Vagina (tissue), 2 donors: Measurements from ENCODE around the gene VCAM1. TPM values are rescaled to one million over a fixed set of nuclear protein-coding genes. Genes with fewer than 3 reads are reported as not detected.
A peak's percentile ranks its signal among the peaks of the same experiment; 100 is the strongest.

Source experiments
- DNase-seq, 2 donors: peaks; one replicate each; pipeline ENCODE4 v3.0.0-alpha.2; 2017; ENCODE audit errors: extremely low spot score in 2 of 2
- H3K27ac ChIP-seq: fragments of 200-600 bp; sonication (generic); one replicate; pipeline ENCODE4 v1.5.1; 2019
- H3K27me3 ChIP-seq: fragments of 200-600 bp; sonication (generic); one replicate; pipeline ENCODE4 v1.5.1; 2019
- H3K36me3 ChIP-seq, 2 donors: fragments of 200-600 bp; sonication (generic); one replicate each; pipeline ENCODE4 v1.5.1; 2017 to 2019
- H3K4me1 ChIP-seq: fragments of 200-600 bp; sonication (generic); one replicate; pipeline ENCODE4 v1.5.1; 2019
- H3K4me3 ChIP-seq, 2 donors: fragments of 200-600 bp; sonication (generic); 1 replicate in 1 of 2; 2 replicates in 1 of 2; pipeline ENCODE4 v1.5.1; 2016 to 2019
- H3K9me3 ChIP-seq: fragments of 200-600 bp; sonication (generic); one replicate; pipeline ENCODE4 v1.5.1; 2019
- CTCF ChIP-seq, 3 experiments: fragments of 450-650 bp in 2 of 3; fragments of 200-600 bp in 1 of 3; sonication (generic) in 1 of 3; IDR thresholded peaks; one replicate each; pipeline ENCODE4 v1.5.1; 2017 to 2019; ENCODE audit warnings: antibody characterized with exemption in 3 of 3, mild to moderate bottlenecking in 2 of 3, moderate library complexity in 2 of 3
- POLR2A ChIP-seq, 2 donors: fragments of 450-650 bp; IDR thresholded peaks; one replicate each; pipeline ENCODE4 v1.6.1; 2017; ENCODE audit warnings: antibody characterized with exemption in 2 of 2, mild to moderate bottlenecking in 2 of 2, moderate library complexity in 2 of 2
- POLR2AphosphoS5 ChIP-seq, 2 donors: sonication (generic); formaldehyde crosslinking; IDR thresholded peaks; one replicate each; pipeline ENCODE4 v1.9.0; 2017; ENCODE audit warnings: antibody characterized with exemption in 2 of 2, mild to moderate bottlenecking in 2 of 2, low read depth in 1 of 2; ENCODE audit not compliant: insufficient read depth in 1 of 2
- intact Hi-C: fragments of 100-400 bp; cut with DNase I; formaldehyde crosslinking; loops from one replicate; pipeline ENCODE4 v1.15.1; 2023
- total RNA-seq: library from RNA; depleted of rRNA; stranded (reverse); fragments of >200 nt; gene quantifications from one replicate; pipeline ENCODE4 v1.2.3, GENCODE V29; 2016

VCAM1 gene
- total RNA-seq, 1 donor from 2014 or later = 5.6 TPM

GRCh38 chr1:100721526-100722207, 2.1 kb downstream of the VCAM1 start:
- intact Hi-C loops = no loop called here
- Histone ChIP-seq H3K4me3 (peak overlapping the region; percentile 23 to 29), H3K27me3 (no peaks in the 10 kb centered on the region), H3K36me3 (no peaks in the 10 kb centered on the region), H3K27ac (no peak overlapping the region), H3K4me1 (peaks cover 17% of the 10 kb centered on the region), H3K9me3 (no peaks in the 10 kb centered on the region)
- TF ChIP-seq POLR2AphosphoS5 (IDR thresholded peaks at IDR 0.05; ENCODE audit: insufficient read depth in 1 of 2, low read depth in 1 of 2) = peak in 1 of 2 donors; percentile 5
- no peak for TF ChIP-seq POLR2A (IDR thresholded peaks at IDR 0.05)
- no peak for DNase-seq

- H3K9me3 ChIP-seq = no peaks in the 10 kb centered on the region
- peak overlapping the region in 1 of 2 donors; percentile 29 for H3K4me3 ChIP-seq
- no peaks in the 10 kb centered on the region for H3K36me3 ChIP-seq
- H3K27ac ChIP-seq = no peak overlapping the region
- peaks cover 17% of the 10 kb centered on the region for H3K4me1 ChIP-seq
- intact Hi-C loops = no loop called here
- no peak for DNase-seq
- TF ChIP-seq POLR2A (IDR thresholded peaks at IDR 0.05) (no peak), POLR2AphosphoS5 (IDR thresholded peaks at IDR 0.05; ENCODE audit: insufficient read depth in 1 of 2, low read depth in 1 of 2) (no peak), CTCF (IDR thresholded peaks at IDR 0.05) (no peak)
- H3K27me3 ChIP-seq = no peaks in the 10 kb centered on the region
Observed at GRCh38 chr1:100722221-100722620, 2.7 kb downstream of the VCAM1 start.

- H3K4me3 ChIP-seq = no peak overlapping the region
- no peak for DNase-seq
- intact Hi-C loops = no loop called here
- H3K27ac ChIP-seq = no peak overlapping the region
- H3K27me3 ChIP-seq = no peaks in the 10 kb centered on the region
- H3K4me1 ChIP-seq = peaks cover 17% of the 10 kb centered on the region
- no peak for TF ChIP-seq POLR2AphosphoS5 (IDR thresholded peaks at IDR 0.05; ENCODE audit: insufficient read depth in 1 of 2, low read depth in 1 of 2)
- TF ChIP-seq CTCF (IDR thresholded peaks at IDR 0.05) = no peak
- no peak for TF ChIP-seq POLR2A (IDR thresholded peaks at IDR 0.05)
- no peaks in the 10 kb centered on the region for H3K36me3 ChIP-seq
- H3K9me3 ChIP-seq = no peaks in the 10 kb centered on the region
Observed at GRCh38 chr1:100724281-100724680, 4.7 kb downstream of the VCAM1 start.

- no peak for TF ChIP-seq POLR2A (IDR thresholded peaks at IDR 0.05)
- TF ChIP-seq CTCF (IDR thresholded peaks at IDR 0.05) = no peak
- no peak for TF ChIP-seq POLR2AphosphoS5 (IDR thresholded peaks at IDR 0.05; ENCODE audit: insufficient read depth in 1 of 2, low read depth in 1 of 2)
- Histone ChIP-seq H3K4me1 (no peaks in the 10 kb centered on the region), H3K4me3 (no peak overlapping the region), H3K36me3 (no peaks in the 10 kb centered on the region), H3K27me3 (no peaks in the 10 kb centered on the region), H3K9me3 (no peaks in the 10 kb centered on the region), H3K27ac (no peak overlapping the region)
- intact Hi-C loops = no loop called here
- no peak for DNase-seq
Observed at GRCh38 chr1:100730130-100730529, 10.6 kb downstream of the VCAM1 start.

- TF ChIP-seq POLR2A (IDR thresholded peaks at IDR 0.05) (no peak), CTCF (IDR thresholded peaks at IDR 0.05) (no peak), POLR2AphosphoS5 (IDR thresholded peaks at IDR 0.05; ENCODE audit: insufficient read depth in 1 of 2, low read depth in 1 of 2) (no peak)
- H3K27ac ChIP-seq = no peak overlapping the region
- intact Hi-C loops = no loop called here
Observed at GRCh38 chr1:100731309-100731708, 11.8 kb downstream of the VCAM1 start.

More at GRCh38 chr1:100731309-100731708, 11.8 kb downstream of the VCAM1 start:
- Histone ChIP-seq H3K27me3 (no peaks in the 10 kb centered on the region), H3K4me1 (no peaks in the 10 kb centered on the region), H3K36me3 (no peaks in the 10 kb centered on the region), H3K9me3 (no peaks in the 10 kb centered on the region), H3K4me3 (no peak overlapping the region)
- DNase-seq = no peak
